HG02678 (cell line): ENCODE data around the gene CTSS.
"Not testable (repeated sequence)": the region's sequence is repeated elsewhere in the genome, so short reads cannot be mapped to it uniquely, and the experiment has no call there.

ENCODE experiments used
- ATAC-seq: cut with Tn5 transposase; IDR thresholded peaks from one replicate; pipeline ENCODE4 v1.9.1; 2021; ENCODE audit warnings: mild to moderate bottlenecking, moderate library complexity; ENCODE audit not compliant: unreplicated experiment

CTSS gene

GRCh38 chr1:150765296-150765976, at the start of gene CTSS:
Gene CTSS (minus strand): TSS chr1:150765778. CDS start chr1:150764763, 1,015 bp downstream.
- ATAC-seq, result peak; percentile 73

DNA sequence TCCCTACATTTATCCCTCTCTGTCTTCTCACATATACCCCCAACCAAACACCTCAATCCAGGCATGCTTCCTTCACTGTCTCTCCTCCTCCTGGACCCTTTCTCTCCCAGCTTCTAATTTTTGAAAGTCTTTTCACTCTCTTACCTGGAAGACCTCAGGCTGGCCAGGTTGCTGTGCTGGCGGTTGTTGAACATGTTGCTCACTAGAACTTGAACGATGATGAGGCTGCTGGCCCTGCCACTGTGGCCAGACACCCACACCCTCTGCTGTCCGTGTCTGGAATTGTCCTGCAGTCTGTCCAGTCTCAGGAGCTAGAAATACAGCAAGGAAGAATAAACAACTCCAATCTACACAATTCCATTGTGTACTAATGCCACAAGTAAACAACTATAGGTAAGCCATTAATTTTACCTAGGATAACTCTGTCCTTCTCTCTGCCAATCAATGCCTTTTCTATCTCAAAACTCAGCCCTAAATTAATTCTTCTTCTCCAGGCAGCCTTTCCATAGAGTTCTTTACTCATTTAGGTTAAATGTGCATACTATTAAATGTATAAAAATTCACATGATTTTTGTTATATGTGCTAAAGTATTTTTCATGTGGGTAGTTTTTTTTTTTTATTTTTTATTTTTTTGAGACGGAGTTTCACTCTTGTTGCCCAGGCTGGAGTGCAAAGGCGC, 47.6 kb upstream of the CTSS start:
- no peak for ATAC-seq

DNA sequence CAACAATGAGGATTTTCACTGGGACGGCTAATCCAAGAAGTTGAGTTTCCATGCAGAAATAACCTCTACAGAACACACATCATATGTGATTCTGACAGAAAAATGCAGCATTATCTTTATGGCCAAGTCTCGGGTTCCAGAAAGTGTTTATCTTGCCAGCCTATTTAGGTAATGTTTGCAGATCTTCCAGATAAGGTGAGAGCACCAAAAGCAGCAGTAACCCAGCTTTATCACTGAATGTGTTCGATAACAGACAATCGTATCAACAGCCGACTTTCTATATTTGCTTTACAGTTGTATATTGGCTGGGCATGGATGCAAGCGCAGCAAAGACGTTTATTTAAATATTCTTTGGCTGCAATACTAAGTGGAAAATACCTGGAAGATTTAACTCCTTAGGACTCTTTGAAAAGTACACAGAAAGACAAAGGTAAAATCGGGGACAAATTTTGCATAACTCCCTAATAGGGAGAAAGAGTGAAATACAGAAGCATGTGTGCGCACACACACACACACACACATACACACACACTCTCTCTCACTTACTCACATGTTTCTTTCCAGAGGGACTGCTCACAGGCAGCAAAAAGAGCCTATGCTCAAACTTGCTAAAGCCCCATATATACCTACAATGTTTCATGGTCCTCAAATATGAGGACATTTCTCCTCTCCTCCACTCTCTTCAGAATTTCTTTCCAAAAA, 45.5 kb upstream of the CTSS start:
- no peak for ATAC-seq

DNA sequence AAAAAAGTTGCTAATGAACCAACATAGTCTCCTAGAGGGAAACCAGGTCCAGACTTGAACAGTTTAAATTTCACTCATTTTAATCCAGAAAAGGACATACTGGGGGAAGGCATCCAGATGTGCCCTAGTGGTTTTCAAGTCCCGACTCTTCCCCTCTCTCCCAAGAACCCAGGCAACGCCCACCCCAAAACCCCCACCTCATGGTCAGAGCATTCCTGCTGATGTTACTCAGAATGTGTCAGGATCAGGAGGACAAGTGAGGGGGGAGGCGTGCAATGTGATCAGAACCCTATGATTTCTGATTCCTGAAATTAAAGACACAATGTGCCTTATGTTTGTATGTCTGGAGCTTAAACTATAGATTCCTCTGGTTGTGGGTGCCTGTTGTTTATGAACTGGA, 44.1 kb upstream of the CTSS start:
- ATAC-seq, result no peak

DNA sequence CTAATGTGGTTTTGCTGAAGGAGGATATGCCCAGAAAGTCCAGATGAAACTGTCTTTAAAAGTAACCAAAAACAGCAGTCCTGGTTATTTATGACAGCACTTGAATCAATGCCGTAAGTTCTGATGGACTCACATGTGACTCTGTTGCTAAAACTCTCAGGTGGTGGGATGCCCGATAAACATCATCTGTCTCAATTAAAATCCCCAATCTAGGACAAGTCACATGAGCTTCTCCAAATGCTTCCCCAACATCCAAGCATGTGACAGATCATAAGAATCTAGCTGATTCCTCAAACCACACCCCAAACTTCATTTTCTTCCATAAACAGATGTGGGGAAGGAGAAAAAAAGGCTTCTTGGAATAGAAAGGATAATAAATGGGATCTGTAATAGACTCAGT, 43.3 kb upstream of the CTSS start:
- ATAC-seq, result no peak

- ATAC-seq, result no peak
Measured at GRCh38 chr1:150808121-150808520, 42.5 kb upstream of the CTSS start, which contains the start of gene CTSK. Gene CTSK (minus strand): TSS chr1:150808260. CDS start chr1:150806805, 1,455 bp downstream.

DNA sequence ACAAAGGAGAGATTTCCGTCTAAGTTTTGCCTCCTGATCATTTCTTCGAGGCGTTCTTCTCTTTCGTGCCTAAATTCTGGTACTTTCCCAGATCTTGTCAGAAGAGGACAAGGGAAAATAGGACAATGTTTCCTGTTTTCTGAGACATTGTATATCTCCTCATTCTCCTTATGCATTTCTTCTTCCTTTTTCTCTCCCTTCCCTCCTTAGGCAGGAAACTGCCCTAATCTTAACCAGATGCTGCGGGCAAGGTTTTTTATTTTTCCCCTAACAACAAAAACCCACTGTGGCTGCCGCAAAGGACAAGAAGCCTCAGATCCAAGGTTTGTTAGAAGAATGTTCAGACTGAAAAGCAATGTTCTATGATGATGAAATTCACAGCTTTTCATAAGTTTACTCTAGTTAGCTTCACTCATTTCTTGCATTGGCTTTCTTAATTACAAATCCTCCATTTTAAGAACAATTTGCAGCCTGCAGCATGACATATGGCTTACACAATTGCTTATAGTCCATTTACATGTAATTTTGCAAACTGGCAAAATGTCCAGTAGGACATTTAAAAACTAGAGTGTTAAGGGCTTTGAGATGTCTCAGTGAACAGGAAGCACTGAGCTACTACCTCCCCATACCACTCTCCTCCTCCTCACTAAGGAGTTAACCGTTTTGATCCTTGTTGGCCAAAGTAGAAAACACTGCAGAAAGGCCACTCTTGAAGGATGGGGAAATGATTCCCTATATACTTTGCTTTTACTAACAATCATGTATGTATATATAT, 41.9 kb upstream of the CTSS start:
- ATAC-seq, result no peak

DNA sequence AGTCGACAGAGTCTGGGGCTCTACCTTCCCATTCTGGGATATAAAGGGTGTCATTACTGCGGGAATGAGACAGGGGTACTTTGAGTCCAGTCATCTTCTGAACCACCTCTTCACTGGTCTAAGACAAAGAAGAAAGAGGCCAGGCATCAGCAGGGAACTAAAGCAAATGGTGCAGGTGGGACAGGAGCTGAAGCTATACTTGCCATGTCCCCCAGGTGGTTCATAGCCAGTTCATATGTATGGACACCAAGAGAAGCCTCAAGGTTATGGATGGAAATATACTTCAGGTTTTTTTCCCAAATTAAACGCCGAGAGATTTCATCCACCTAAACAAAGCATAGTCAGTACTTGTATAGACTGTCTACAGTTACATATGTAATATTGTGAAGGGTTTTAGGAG, 40.3 kb upstream of the CTSS start:
- ATAC-seq, result no peak

- no peak for ATAC-seq
Measured at GRCh38 chr1:150804671-150805070, 39.1 kb upstream of the CTSS start.

DNA sequence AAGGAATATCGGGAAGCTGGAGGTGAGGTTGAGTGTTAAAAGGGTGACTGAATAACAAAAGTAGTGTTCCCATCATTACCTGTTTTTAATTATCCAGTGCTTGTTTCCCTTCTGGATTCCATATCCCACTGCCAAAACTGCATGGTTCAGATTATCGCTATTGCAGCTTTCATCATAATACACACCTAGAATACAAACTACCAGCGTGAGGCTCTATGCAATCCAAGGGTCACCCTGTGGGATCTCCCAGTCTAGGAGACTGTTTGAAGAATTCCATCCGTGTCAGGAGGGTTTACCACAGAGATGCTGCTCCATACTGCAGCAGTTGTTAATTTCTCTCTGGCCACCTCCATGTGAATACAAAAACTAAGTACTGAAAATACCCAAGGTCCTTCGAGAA, 33.5 kb upstream of the CTSS start:
- ATAC-seq, result no peak

DNA sequence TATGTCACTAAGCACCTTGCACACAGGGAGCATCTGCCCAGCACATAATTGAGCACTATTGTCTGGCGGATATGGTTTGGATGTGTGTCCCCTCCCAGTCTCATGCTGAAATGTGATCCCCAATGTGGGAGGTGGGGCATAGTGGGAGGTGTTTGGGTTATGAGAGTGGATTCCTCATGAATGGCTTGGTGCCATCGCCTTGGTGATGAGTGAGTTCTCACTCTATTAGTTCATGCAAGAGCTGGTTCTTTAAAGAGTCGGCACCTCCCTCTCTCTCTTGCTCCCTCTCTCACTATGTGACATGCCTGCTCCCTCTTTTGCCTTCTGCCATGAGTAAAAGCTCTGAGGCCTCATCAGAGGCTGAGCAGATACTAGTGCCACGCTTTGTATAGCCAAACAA, 32.9 kb upstream of the CTSS start:
- no peak for ATAC-seq

GRCh38 chr1:150796374-150796773, 30.8 kb upstream of the CTSS start:
- ATAC-seq, result no peak

DNA sequence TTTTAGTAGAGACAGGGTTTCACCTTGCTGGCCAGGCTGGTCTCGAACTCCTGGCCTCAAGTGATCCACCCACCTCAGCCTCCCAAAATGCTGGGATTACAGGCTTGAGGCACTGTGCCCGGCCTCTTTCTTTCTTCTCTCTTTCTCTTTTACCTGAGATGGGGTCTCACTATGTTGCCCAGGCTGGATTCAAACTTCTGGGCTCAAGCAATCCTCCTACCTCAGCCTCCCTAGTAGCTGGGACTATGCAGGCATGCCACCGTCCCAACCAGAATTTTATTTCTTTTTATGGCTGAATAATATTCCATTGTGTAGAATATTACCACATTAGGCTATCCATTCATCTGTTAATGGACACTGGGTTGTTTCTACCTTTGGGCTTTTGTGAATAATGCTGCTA, 28.2 kb upstream of the CTSS start:
- not testable (repeated sequence) for ATAC-seq

DNA sequence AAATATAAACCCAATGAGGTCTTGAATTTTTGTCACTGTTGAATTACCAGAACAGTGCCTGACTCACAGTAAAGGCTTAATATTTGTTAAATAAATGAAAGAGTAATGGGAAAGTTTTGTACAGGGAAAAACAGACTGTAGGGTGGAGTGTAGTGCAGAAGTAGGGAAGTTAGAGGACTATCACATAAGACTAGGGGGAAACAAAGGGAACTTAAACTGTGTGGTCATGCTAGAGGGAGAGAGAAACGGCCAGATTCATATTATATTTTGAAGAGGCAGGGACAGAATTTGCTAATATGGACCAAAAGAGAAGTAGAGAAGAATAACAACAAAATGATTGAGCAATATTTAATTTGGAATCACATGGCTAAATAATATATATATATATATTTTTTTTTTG, 27.6 kb upstream of the CTSS start:
- ATAC-seq, result no peak

DNA sequence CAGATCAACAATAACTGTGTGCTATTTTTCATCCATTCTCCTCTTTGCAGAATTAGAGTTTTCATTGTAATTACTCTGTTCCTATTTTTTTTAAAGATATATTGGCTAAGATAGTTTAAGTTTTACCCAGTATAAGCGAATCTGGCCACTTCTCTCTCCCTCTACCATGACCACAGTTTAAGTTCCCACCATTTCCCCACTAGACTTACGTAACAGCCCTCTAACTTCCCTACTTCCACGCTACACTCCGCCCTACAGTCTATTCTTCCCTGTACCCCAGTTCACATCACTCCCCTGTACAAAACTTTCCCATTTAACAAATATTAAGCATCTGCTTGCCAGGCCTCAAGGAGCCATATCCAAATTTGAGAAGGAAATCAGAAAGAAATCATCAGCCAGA, 26.0 kb upstream of the CTSS start:
- no peak for ATAC-seq

GRCh38 chr1:150789396-150789795, 23.8 kb upstream of the CTSS start:
- ATAC-seq, result no peak

DNA sequence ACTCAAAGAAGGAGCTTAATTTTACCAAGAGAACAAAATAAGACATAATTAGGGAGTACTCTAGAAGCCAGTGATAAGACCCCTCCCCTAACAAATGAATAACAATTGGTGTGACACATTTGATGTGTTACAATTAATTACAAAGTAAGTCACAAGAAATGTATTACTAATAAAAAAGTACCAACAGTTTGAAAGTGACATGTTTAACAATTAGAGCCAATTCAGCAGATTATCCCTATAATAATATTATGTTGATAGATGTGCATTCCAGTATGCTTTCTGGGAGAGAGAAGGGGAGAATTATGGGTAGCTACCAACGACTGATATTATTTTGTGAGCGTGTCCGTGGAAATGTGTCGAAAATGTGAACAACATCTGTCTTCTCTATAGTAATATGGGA, 23.4 kb upstream of the CTSS start:
- ATAC-seq, result no peak

- no peak for ATAC-seq
Measured at GRCh38 chr1:150787455-150787854, 21.9 kb upstream of the CTSS start.

DNA sequence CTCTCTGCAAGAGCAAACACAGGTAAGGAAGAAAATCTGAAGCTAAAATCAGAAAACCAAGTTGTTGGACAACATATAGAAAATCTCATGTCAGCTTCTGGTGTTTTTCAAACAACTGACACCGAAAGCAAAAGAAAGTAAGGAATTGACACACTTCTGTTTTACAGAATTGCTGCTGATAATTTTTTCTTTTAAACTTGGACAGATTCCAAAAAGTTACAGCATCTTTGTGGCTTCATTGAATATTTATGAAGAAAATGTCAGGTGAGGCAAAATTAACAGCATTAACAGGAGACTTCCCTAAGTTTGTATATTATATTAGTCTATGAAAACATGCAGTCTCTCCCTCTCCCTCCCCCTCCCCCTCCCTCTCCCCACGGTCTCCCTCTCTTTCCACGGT, 14.9 kb upstream of the CTSS start:
- no peak for ATAC-seq

DNA sequence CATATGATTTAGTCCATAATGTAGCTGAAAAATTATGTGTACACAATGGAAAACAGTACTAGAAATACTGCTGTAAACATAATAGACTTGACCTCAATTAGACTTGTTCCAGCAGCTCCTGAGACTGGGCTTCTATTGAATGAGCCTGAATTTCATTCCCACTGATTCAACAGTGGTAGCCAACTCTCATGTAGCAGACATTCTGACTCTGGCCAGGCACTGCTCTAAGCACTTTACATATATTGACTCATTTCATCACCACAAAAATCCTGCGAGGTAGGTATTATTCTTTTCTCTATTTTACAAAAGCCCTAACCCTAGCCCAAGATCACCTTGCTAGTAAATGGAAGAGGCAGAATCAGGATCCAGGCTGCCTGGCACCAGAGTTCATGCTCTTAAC, 12.8 kb upstream of the CTSS start:
- ATAC-seq, result no peak

- ATAC-seq, result no peak
Measured at GRCh38 chr1:150777544-150777943, 12.0 kb upstream of the CTSS start.
